ENCODE results near the gene C1orf94. TPM values are rescaled to one million over a fixed set of nuclear protein-coding genes. Genes with fewer than 3 reads are reported as not detected.

C1orf94 gene
- total and polyA plus RNA-seq, 4 donors = not detected

GRCh38 chr1:34262921-34263320, 86.2 kb downstream of the C1orf94 start:
- no peaks in the 10 kb centered on the region for H3K27me3 ChIP-seq (ENCODE audit: control insufficient read depth in 1 of 2, insufficient read depth in 2 of 2, low read length in 1 of 2)
- H3K4me3 ChIP-seq (ENCODE audit: low read length in 2 of 2) = no peak overlapping the region
- ATAC-seq (ENCODE audit: low FRiP score) (no peak), DNase-seq (no peak)
- H3K27ac ChIP-seq (ENCODE audit: low read depth in 1 of 2, low read length in 2 of 2) = no peak overlapping the region
- intact Hi-C loops (cut with DNase I) = no loop called here
- H3K4me1 ChIP-seq (ENCODE audit: control insufficient read depth in 1 of 2, insufficient read depth in 2 of 2, low read length in 2 of 2) = no peaks in the 10 kb centered on the region
- peaks cover 1% of the 10 kb centered on the region for H3K9me3 ChIP-seq (ENCODE audit: control insufficient read depth, low read length)
- WGBS, 2 donors = 69 to 75% methylated on average over 7 of the region's 7 CpGs
- no peaks in the 10 kb centered on the region for H3K36me3 ChIP-seq (ENCODE audit: control insufficient read depth in 1 of 2, insufficient read depth in 2 of 2, low read length in 1 of 2)

GRCh38 chr1:34263406-34263805, 86.7 kb downstream of the C1orf94 start:
- DNase-seq (no peak), ATAC-seq (ENCODE audit: low FRiP score) (no peak)
- intact Hi-C loops (cut with DNase I) = no loop called here
- Histone ChIP-seq H3K27me3 (ENCODE audit: control insufficient read depth in 1 of 2, insufficient read depth in 2 of 2, low read length in 1 of 2) (no peaks in the 10 kb centered on the region), H3K36me3 (ENCODE audit: control insufficient read depth in 1 of 2, insufficient read depth in 2 of 2, low read length in 1 of 2) (no peaks in the 10 kb centered on the region), H3K4me3 (ENCODE audit: low read length in 2 of 2) (no peak overlapping the region), H3K4me1 (ENCODE audit: control insufficient read depth in 1 of 2, insufficient read depth in 2 of 2, low read length in 2 of 2) (no peaks in the 10 kb centered on the region), H3K27ac (ENCODE audit: low read depth in 1 of 2, low read length in 2 of 2) (no peak overlapping the region), H3K9me3 (ENCODE audit: control insufficient read depth, low read length) (peaks cover 1% of the 10 kb centered on the region)
- 59 to 60% methylated on average over 4 of the region's 4 CpGs for WGBS, 2 donors

GRCh38 chr1:34265396-34265795, 88.7 kb downstream of the C1orf94 start:
- H3K9me3 ChIP-seq (ENCODE audit: control insufficient read depth, low read length) = no peaks in the 10 kb centered on the region
- no peaks in the 10 kb centered on the region for H3K36me3 ChIP-seq (ENCODE audit: control insufficient read depth in 1 of 2, insufficient read depth in 2 of 2, low read length in 1 of 2)
- no peaks in the 10 kb centered on the region for H3K27me3 ChIP-seq (ENCODE audit: control insufficient read depth in 1 of 2, insufficient read depth in 2 of 2, low read length in 1 of 2)
- ATAC-seq (ENCODE audit: low FRiP score) (no peak), DNase-seq (no peak)
- no peaks in the 10 kb centered on the region for H3K4me1 ChIP-seq (ENCODE audit: control insufficient read depth in 1 of 2, insufficient read depth in 2 of 2, low read length in 2 of 2)
- WGBS, 2 donors = 68 to 79% methylated on average over 3 of the region's 3 CpGs
- H3K27ac ChIP-seq (ENCODE audit: low read depth in 1 of 2, low read length in 2 of 2) = no peak overlapping the region
- intact Hi-C loops (cut with DNase I) = no loop called here
- H3K4me3 ChIP-seq (ENCODE audit: low read length in 2 of 2) = no peak overlapping the region

- H3K9me3 ChIP-seq (ENCODE audit: control insufficient read depth, low read length) = no peaks in the 10 kb centered on the region
- no peak overlapping the region for H3K27ac ChIP-seq (ENCODE audit: low read depth in 1 of 2, low read length in 2 of 2)
- no peaks in the 10 kb centered on the region for H3K36me3 ChIP-seq (ENCODE audit: control insufficient read depth in 1 of 2, insufficient read depth in 2 of 2, low read length in 1 of 2)
- H3K4me3 ChIP-seq (ENCODE audit: low read length in 2 of 2) = no peak overlapping the region
- no peaks in the 10 kb centered on the region for H3K27me3 ChIP-seq (ENCODE audit: control insufficient read depth in 1 of 2, insufficient read depth in 2 of 2, low read length in 1 of 2)
- no peaks in the 10 kb centered on the region for H3K4me1 ChIP-seq (ENCODE audit: control insufficient read depth in 1 of 2, insufficient read depth in 2 of 2, low read length in 2 of 2)
- DNase-seq = no peak
- ATAC-seq (ENCODE audit: low FRiP score) = no peak
- intact Hi-C loops (cut with DNase I) = no loop called here
- 11 to 16% methylated on average over 15 to 16 of the region's 16 CpGs for WGBS, 2 donors
These were observed 89.6 kb downstream of the C1orf94 start for GRCh38 chr1:34266127-34266951.

- WGBS, 2 donors = 83% methylated on average over 5 of the region's 5 CpGs
- no peaks in the 10 kb centered on the region for H3K27me3 ChIP-seq (ENCODE audit: control insufficient read depth in 1 of 2, insufficient read depth in 2 of 2, low read length in 1 of 2)
- no peak overlapping the region for H3K27ac ChIP-seq (ENCODE audit: low read depth in 1 of 2, low read length in 2 of 2)
- DNase-seq (no peak), ATAC-seq (ENCODE audit: low FRiP score) (no peak)
- no peaks in the 10 kb centered on the region for H3K4me1 ChIP-seq (ENCODE audit: control insufficient read depth in 1 of 2, insufficient read depth in 2 of 2, low read length in 2 of 2)
- intact Hi-C loops (cut with DNase I) = no loop called here
- H3K4me3 ChIP-seq (ENCODE audit: low read length in 2 of 2) = no peak overlapping the region
- H3K36me3 ChIP-seq (ENCODE audit: control insufficient read depth in 1 of 2, insufficient read depth in 2 of 2, low read length in 1 of 2) = no peaks in the 10 kb centered on the region
- no peaks in the 10 kb centered on the region for H3K9me3 ChIP-seq (ENCODE audit: control insufficient read depth, low read length)
These were observed 90.6 kb downstream of the C1orf94 start for GRCh38 chr1:34267326-34267725.

GRCh38 chr1:34268311-34268954, 91.7 kb downstream of the C1orf94 start:
- intact Hi-C loops (cut with DNase I) = no loop called here
- no peak overlapping the region for H3K27ac ChIP-seq (ENCODE audit: low read depth in 1 of 2, low read length in 2 of 2)
- H3K36me3 ChIP-seq (ENCODE audit: control insufficient read depth in 1 of 2, insufficient read depth in 2 of 2, low read length in 1 of 2) = no peaks in the 10 kb centered on the region
- H3K27me3 ChIP-seq (ENCODE audit: control insufficient read depth in 1 of 2, insufficient read depth in 2 of 2, low read length in 1 of 2) = no peaks in the 10 kb centered on the region
- no peaks in the 10 kb centered on the region for H3K9me3 ChIP-seq (ENCODE audit: control insufficient read depth, low read length)
- WGBS, 2 donors = 14 to 22% methylated on average over 5 of the region's 5 CpGs
- DNase-seq = no peak
- H3K4me1 ChIP-seq (ENCODE audit: control insufficient read depth in 1 of 2, insufficient read depth in 2 of 2, low read length in 2 of 2) = no peaks in the 10 kb centered on the region
- no peak overlapping the region for H3K4me3 ChIP-seq (ENCODE audit: low read length in 2 of 2)
- ATAC-seq (ENCODE audit: low FRiP score) = no peak

Other genes starting within 250 kb of the C1orf94 start
- gene CSMD2, start 11.7 kb upstream of the C1orf94 start, total RNA-seq = 1 to 10 TPM; 2.2 to 2.4 TPM
- gene CSMD2, start 11.7 kb upstream of the C1orf94 start, polyA plus RNA-seq = 1 to 10 TPM in 1 of 2 donors, under 1 TPM in 1; 0.25 to 1.1 TPM